HG02938 (cell line): Measurements from ENCODE around the gene NEMP2.
"Not testable (repeated sequence)": the region's sequence is repeated elsewhere in the genome, so short reads cannot be mapped to it uniquely, and the experiment has no call there.

Source experiments
- ATAC-seq: cut with Tn5 transposase; IDR thresholded peaks from one replicate; pipeline ENCODE4 v1.9.1; 2021; ENCODE audit warnings: mild to moderate bottlenecking, moderate library complexity; ENCODE audit not compliant: unreplicated experiment

Gene NEMP2

GRCh38 chr2:190497428-190497827, 37.1 kb downstream of the NEMP2 start:
- ATAC-seq: no peak

GRCh38 chr2:190494600-190495227, 39.8 kb downstream of the NEMP2 start:
- ATAC-seq: not testable (repeated sequence)

- ATAC-seq: no peak
Observed at GRCh38 chr2:190493095-190493494, 41.4 kb downstream of the NEMP2 start.

- no peak for ATAC-seq
Observed at GRCh38 chr2:190490502-190490901, 44.0 kb downstream of the NEMP2 start.

- no peak for ATAC-seq
Observed at GRCh38 chr2:190489475-190489874, 45.0 kb downstream of the NEMP2 start.

- ATAC-seq: no peak
Observed at GRCh38 chr2:190488516-190489233, 45.8 kb downstream of the NEMP2 start.

GRCh38 chr2:190486037-190486623, 48.4 kb downstream of the NEMP2 start:
- ATAC-seq: no peak

- no peak for ATAC-seq
Observed at GRCh38 chr2:190482451-190482850, 52.1 kb downstream of the NEMP2 start.

GRCh38 chr2:190481339-190481738, 53.2 kb downstream of the NEMP2 start:
- ATAC-seq: no peak

GRCh38 chr2:190478572-190479195, 55.8 kb downstream of the NEMP2 start:
- no peak for ATAC-seq

GRCh38 chr2:190477661-190478454, 56.7 kb downstream of the NEMP2 start:
- no peak for ATAC-seq

- no peak for ATAC-seq
Observed at GRCh38 chr2:190470256-190470826, 64.2 kb downstream of the NEMP2 start.

GRCh38 chr2:190469771-190470170, 64.8 kb downstream of the NEMP2 start:
- ATAC-seq: no peak

- peak; percentile 65 for ATAC-seq
Observed at GRCh38 chr2:190468814-190469569, 65.5 kb downstream of the NEMP2 start.

GRCh38 chr2:190468354-190468753, 66.2 kb downstream of the NEMP2 start:
- ATAC-seq: not testable (repeated sequence)

- ATAC-seq: peak; percentile 42
Observed at GRCh38 chr2:190467575-190468083, 66.9 kb downstream of the NEMP2 start.

- no peak for ATAC-seq
Observed at GRCh38 chr2:190466819-190467446, 67.6 kb downstream of the NEMP2 start.

GRCh38 chr2:190465060-190465459, 69.5 kb downstream of the NEMP2 start:
- ATAC-seq: no peak

- no peak for ATAC-seq
Observed at GRCh38 chr2:190462611-190463010, 71.9 kb downstream of the NEMP2 start.
